H9 (cell line): ENCODE data around the gene MMD. TPM values are rescaled to one million over a fixed set of nuclear protein-coding genes. Genes with fewer than 3 reads are reported as not detected.

Experiments used
- DNase-seq: peaks from one replicate; pipeline ENCODE4 v3.0.0-alpha.2; 2017
- H2AFZ ChIP-seq: one replicate; pipeline ENCODE4 v1.6.1; 2013; ENCODE audit warnings: mild to moderate bottlenecking, low read length, control low read depth, moderate library complexity
- H2AK5ac ChIP-seq: 2 replicates; pipeline ENCODE4 v1.6.1; 2013; ENCODE audit warnings: low read length, control low read depth, mixed read lengths; ENCODE audit not compliant: insufficient read length
- H2BK120ac ChIP-seq: one replicate; pipeline ENCODE4 v1.6.1; 2013; ENCODE audit warnings: low read depth, mild to moderate bottlenecking, low read length, control low read depth, inconsistent platforms; ENCODE audit not compliant: poor library complexity, severe bottlenecking
- H2BK12ac ChIP-seq: 2 replicates; pipeline ENCODE4 v1.6.1; 2013; ENCODE audit warnings: low read length, control low read depth, mixed read lengths, low read depth; ENCODE audit not compliant: insufficient read length
- H2BK15ac ChIP-seq: 2 replicates; pipeline ENCODE4 v1.6.1; 2013; ENCODE audit warnings: low read depth, low read length, control low read depth
- H2BK20ac ChIP-seq: one replicate; pipeline ENCODE4 v1.6.1; 2013; ENCODE audit warnings: low read depth, mild to moderate bottlenecking, low read length, control low read depth, inconsistent platforms; ENCODE audit not compliant: poor library complexity, severe bottlenecking
- H2BK5ac ChIP-seq: 2 replicates; pipeline ENCODE4 v1.6.1; 2013; ENCODE audit warnings: low read length, control low read depth, mixed read lengths; ENCODE audit not compliant: insufficient read length
- H3K14ac ChIP-seq: 2 replicates; pipeline ENCODE4 v1.6.1; 2013; ENCODE audit warnings: low read length, control low read depth; ENCODE audit not compliant: insufficient read depth
- H3K18ac ChIP-seq: 2 replicates; pipeline ENCODE4 v1.6.1; 2013; ENCODE audit warnings: low read depth, mild to moderate bottlenecking, mixed read lengths, low read length, control low read depth; ENCODE audit not compliant: insufficient read length
- H3K23ac ChIP-seq: 2 replicates; pipeline ENCODE4 v1.6.1; 2013; ENCODE audit warnings: low read length, control low read depth, mixed read lengths, low read depth; ENCODE audit not compliant: insufficient read length
- H3K23me2 ChIP-seq: 2 replicates; pipeline ENCODE4 v1.6.1; 2013; ENCODE audit warnings: low read depth, mild to moderate bottlenecking, mixed read lengths, low read length, control low read depth; ENCODE audit not compliant: insufficient read length, poor library complexity, severe bottlenecking
- H3K27ac ChIP-seq: 2 replicates; pipeline ENCODE4 v1.5.1; 2013; ENCODE audit warnings: low read length, control low read depth, mixed read lengths, low read depth; ENCODE audit not compliant: insufficient read length
- H3K27me3 ChIP-seq: 2 replicates; pipeline ENCODE4 v1.6.1; 2013; ENCODE audit warnings: low read length, control low read depth, inconsistent platforms; ENCODE audit not compliant: insufficient read depth
- H3K4ac ChIP-seq: 2 replicates; pipeline ENCODE4 v1.6.1; 2013; ENCODE audit warnings: low read depth, mild to moderate bottlenecking, control low read depth, inconsistent platforms, low read length, moderate library complexity
- H3K4me1 ChIP-seq: 2 replicates; pipeline ENCODE4 v1.6.1; 2013; ENCODE audit warnings: low read length, control low read depth, inconsistent platforms; ENCODE audit not compliant: insufficient read depth
- H3K4me2 ChIP-seq: 2 replicates; pipeline ENCODE4 v1.6.1; 2013; ENCODE audit warnings: low read length, control low read depth, mixed read lengths; ENCODE audit not compliant: insufficient read length, insufficient read depth
- H3K56ac ChIP-seq: 2 replicates; pipeline ENCODE4 v1.6.1; 2013; ENCODE audit warnings: low read depth, mild to moderate bottlenecking, mixed read lengths, low read length, control low read depth; ENCODE audit not compliant: insufficient read length
- H3K79me1 ChIP-seq: 2 replicates; pipeline ENCODE4 v1.6.1; 2013; ENCODE audit warnings: low read depth, mild to moderate bottlenecking, moderate library complexity, low read length, control low read depth, inconsistent platforms; ENCODE audit not compliant: insufficient read depth, poor library complexity, severe bottlenecking
- H3K79me2 ChIP-seq: 2 replicates; pipeline ENCODE4 v1.6.1; 2013; ENCODE audit warnings: low read length, control low read depth, inconsistent platforms; ENCODE audit not compliant: insufficient read depth
- H3K9ac ChIP-seq: 2 replicates; pipeline ENCODE4 v1.6.1; 2013; ENCODE audit warnings: low read length, control low read depth, mixed read lengths; ENCODE audit not compliant: insufficient read length; ENCODE audit errors: extremely low read depth
- H3K9me3 ChIP-seq: one replicate; pipeline ENCODE4 v1.6.1; 2013; ENCODE audit warnings: low read depth, low read length, inconsistent platforms; ENCODE audit not compliant: control insufficient read depth
- H3T11ph ChIP-seq: one replicate; pipeline ENCODE4 v1.6.1; 2013; ENCODE audit warnings: mild to moderate bottlenecking, low read length, control low read depth, inconsistent platforms
- H4K20me1 ChIP-seq: one replicate; pipeline ENCODE4 v1.6.1; 2013; ENCODE audit not compliant: control insufficient read depth, insufficient read length, insufficient read depth
- H4K5ac ChIP-seq: 2 replicates; pipeline ENCODE4 v1.6.1; 2013; ENCODE audit warnings: low read depth, mild to moderate bottlenecking, mixed read lengths, low read length, control low read depth; ENCODE audit not compliant: insufficient read length
- H4K8ac ChIP-seq: replicated peaks from 2 replicates; pipeline ENCODE4 v1.6.1; 2013; ENCODE audit warnings: low read length, control low read depth, mixed read lengths, low read depth; ENCODE audit not compliant: insufficient read length
- H4K91ac ChIP-seq: 2 replicates; pipeline ENCODE4 v1.6.1; 2013; ENCODE audit warnings: low read depth, mild to moderate bottlenecking, moderate library complexity, mixed read lengths, low read length, control low read depth; ENCODE audit not compliant: insufficient read length
- H3K27ac Mint-ChIP-seq, 3 experiments: 2 replicates in 2 of 3; 3 replicates in 1 of 3; pipeline ENCODE4 v1.8.0; 2020 to 2021; ENCODE audit warnings: mixed read lengths in 3 of 3, mild to moderate bottlenecking in 1 of 3, moderate library complexity in 1 of 3
- H3K27me3 Mint-ChIP-seq: 2 replicates; pipeline ENCODE4 v1.8.0; 2021; ENCODE audit warnings: low read depth, mild to moderate bottlenecking, moderate library complexity, mixed read lengths
- H3K36me3 Mint-ChIP-seq, 3 experiments: 2 replicates in 2 of 3; 3 replicates in 1 of 3; pipeline ENCODE4 v1.8.0; 2020 to 2021; ENCODE audit warnings: low read depth in 3 of 3, mixed read lengths in 3 of 3; ENCODE audit not compliant: insufficient read depth in 1 of 3
- H3K4me1 Mint-ChIP-seq, 2 experiments: 2 replicates each; pipeline ENCODE4 v1.8.0; 2020; ENCODE audit warnings: mixed read lengths in 2 of 2
- H3K4me3 Mint-ChIP-seq, 2 experiments: 2 replicates in 1 of 2; 3 replicates in 1 of 2; pipeline ENCODE4 v1.8.0; 2020 to 2021; ENCODE audit warnings: mild to moderate bottlenecking in 2 of 2, mixed read lengths in 2 of 2, moderate library complexity in 1 of 2
- H3K9me3 Mint-ChIP-seq, 2 experiments: 2 replicates in 1 of 2; 3 replicates in 1 of 2; pipeline ENCODE4 v1.8.0; 2020; ENCODE audit warnings: mild to moderate bottlenecking in 2 of 2, mixed read lengths in 2 of 2, moderate library complexity in 1 of 2
- CTCF ChIP-seq: fragments of 200-600 bp; sonication (generic); conservative IDR thresholded peaks from 3 replicates; pipeline ENCODE4 v1.8.0; 2021; ENCODE audit warnings: antibody characterized with exemption, mild to moderate bottlenecking
- WGBS: extraction: QIAGEN DNeasy Blood & Tissue Kit; methylation state at CpG from one replicate; pipeline ENCODE4 v1.1.7; 2013; ENCODE audit warnings: missing lambda C conversion rate, low lambda C conversion rate, mixed read lengths; ENCODE audit not compliant: insufficient read length; ENCODE audit errors: extremely low coverage; 5-methylcytosine and 5-hydroxymethylcytosine counted together
- total RNA-seq: library from RNA; stranded (reverse); gene quantifications from 2 replicates; pipeline ENCODE4 v1.2.1, GENCODE V29; 2021

MMD gene
- total RNA-seq, 1 experiment from 2014 or later, result 24.0 TPM

- Histone ChIP-seq H2BK20ac (no peak overlapping the region), H4K8ac (no peak overlapping the region), H3K23ac (no peak overlapping the region), H2BK15ac (no peak overlapping the region), H3K14ac (no peak overlapping the region), H2AK5ac (no peak overlapping the region), H4K20me1 (no peaks in the 10 kb centered on the region), H3T11ph (no peak overlapping the region), H2BK120ac (no peak overlapping the region), H3K4me1 (peaks cover 3% of the 10 kb centered on the region), H4K5ac (no peak overlapping the region), H2AFZ (no peak overlapping the region), H3K4ac (no peak overlapping the region), H3K23me2 (no peaks in the 10 kb centered on the region), H4K91ac (no peak overlapping the region), H3K56ac (no peak overlapping the region), H3K18ac (no peak overlapping the region), H3K27me3 (no peaks in the 10 kb centered on the region), H3K27ac (no peak overlapping the region), H2BK5ac (no peak overlapping the region), H3K79me1 (no peaks in the 10 kb centered on the region), H2BK12ac (no peak overlapping the region), H3K9ac (no peak overlapping the region), H3K4me2 (no peak overlapping the region), H3K9me3 (no peaks in the 10 kb centered on the region), H3K79me2 (no peaks in the 10 kb centered on the region)
- Mint-ChIP-seq H3K36me3 (peaks cover 0 to 3% (median 2%) of the 10 kb centered on the region in 3 experiments; a peak in 1 of 7 replicates), H3K27me3 (no peaks in the 10 kb centered on the region), H3K4me1 (peaks cover 28 to 34% of the 10 kb centered on the region in 2 experiments), H3K4me3 (no peak overlapping the region), H3K9me3 (peaks cover 0 to 1% of the 10 kb centered on the region in 2 experiments; a peak in 2 of 5 replicates), H3K27ac (no peak overlapping the region)
- DNase-seq, result no peak
- no CpG with 5 or more reads among the region's 6 CpGs for WGBS
- no peak for TF ChIP-seq CTCF
Measured at GRCh38 chr17:55456307-55457240, 34.9 kb upstream of the MMD start.
